Natural killer cell treated with Interleukin-12 subunit alpha and Interleukin-12 subunit beta and Interleukin-15 and Interleukin-18, amount 100 ng/mL, for 72 hours (primary cell): Measurements from ENCODE around the gene RNH1. TPM values are rescaled to one million over a fixed set of nuclear protein-coding genes. Genes with fewer than 3 reads are reported as not detected.

Experiments
- ATAC-seq, 2 donors: fragments of 150-1000 bp; cut with Tn5 transposase in 1 of 2; sonication (Bioruptor Pico), chemical (Tn5 transposase) in 1 of 2; 2 replicates each; pipeline ENCODE4 v1.10.0; 2021
- DNase-seq: peaks from one replicate; pipeline ENCODE4 v3.0.0; 2022; ENCODE audit warnings: low spot score
- H3K27ac Mint-ChIP-seq, 2 donors: 1 replicate in 1 of 2; 2 replicates in 1 of 2; pipeline ENCODE4 v1.8.0; 2022; ENCODE audit warnings: mixed read lengths in 2 of 2, mild to moderate bottlenecking in 1 of 2, moderate library complexity in 1 of 2
- H3K27me3 Mint-ChIP-seq, 2 donors: 1 replicate in 1 of 2; 2 replicates in 1 of 2; pipeline ENCODE4 v1.8.0; 2022; ENCODE audit warnings: mixed read lengths in 2 of 2
- H3K36me3 Mint-ChIP-seq: one replicate; pipeline ENCODE4 v1.8.0; 2022; ENCODE audit warnings: mixed read lengths
- H3K4me1 Mint-ChIP-seq, 2 donors: 1 replicate in 1 of 2; 2 replicates in 1 of 2; pipeline ENCODE4 v1.8.0; 2022; ENCODE audit warnings: low read depth in 2 of 2, mixed read lengths in 2 of 2, mild to moderate bottlenecking in 1 of 2
- H3K4me3 Mint-ChIP-seq: one replicate; pipeline ENCODE4 v1.8.0; 2022; ENCODE audit warnings: mixed read lengths
- H3K9me3 Mint-ChIP-seq: 2 replicates; pipeline ENCODE4 v1.8.0; 2022; ENCODE audit warnings: mixed read lengths
- total RNA-seq, 2 donors: library from RNA; stranded (reverse); gene quantifications; one replicate each; pipeline ENCODE4 v1.2.3, GENCODE V29; 2022

RNH1 gene
- total RNA-seq, 2 donors from 2014 or later: 89.2 to 113 TPM

DNA sequence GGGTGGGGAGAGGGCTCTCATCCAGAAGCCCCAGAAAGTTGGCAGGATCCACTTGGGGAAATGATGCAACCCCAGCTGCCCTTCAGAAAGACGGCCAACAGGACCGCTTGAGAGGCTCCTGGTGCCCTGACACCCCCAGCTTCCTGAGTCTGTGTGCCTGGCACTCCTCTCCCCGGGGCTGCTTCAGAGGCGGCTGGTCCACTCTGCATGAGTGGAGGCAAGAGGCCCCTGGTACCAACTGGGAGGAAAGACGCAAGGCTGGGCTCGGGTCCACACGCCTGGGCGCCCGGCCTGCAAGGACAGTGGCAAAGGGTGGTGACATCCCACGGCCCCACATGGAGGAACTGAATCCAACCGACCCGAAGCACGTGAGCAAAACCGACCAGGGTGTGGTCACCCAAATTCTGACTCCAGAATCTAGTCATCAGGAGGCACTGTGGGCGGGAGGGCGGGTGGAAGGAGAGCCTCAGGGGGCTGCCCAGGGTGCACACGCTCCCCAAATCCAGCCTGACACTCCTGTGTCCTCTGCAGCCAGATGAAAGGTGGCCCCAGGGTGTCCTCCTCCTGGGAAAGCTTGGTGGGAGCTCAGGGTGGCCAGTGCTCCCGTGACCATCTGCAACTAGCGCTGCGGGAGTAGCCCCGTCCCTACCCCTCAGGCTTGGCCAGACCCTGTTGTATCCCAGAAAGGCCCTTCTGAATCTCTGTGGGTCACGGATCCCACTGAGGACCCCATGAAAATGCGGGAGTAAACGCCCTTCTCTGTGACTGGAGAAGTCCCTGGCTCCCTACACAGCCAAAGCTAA is 3.7 kb downstream of the RNH1 start:
- no peak overlapping the region for H3K27ac Mint-ChIP-seq
- H3K4me3 Mint-ChIP-seq: no peak overlapping the region
- peaks cover 10 to 12% of the 10 kb centered on the region in 2 donors for H3K4me1 Mint-ChIP-seq
- no peaks in the 10 kb centered on the region for H3K9me3 Mint-ChIP-seq
- ATAC-seq: no peak
- no peaks in the 10 kb centered on the region for H3K27me3 Mint-ChIP-seq
- DNase-seq: no peak
- no peaks in the 10 kb centered on the region for H3K36me3 Mint-ChIP-seq

DNA sequence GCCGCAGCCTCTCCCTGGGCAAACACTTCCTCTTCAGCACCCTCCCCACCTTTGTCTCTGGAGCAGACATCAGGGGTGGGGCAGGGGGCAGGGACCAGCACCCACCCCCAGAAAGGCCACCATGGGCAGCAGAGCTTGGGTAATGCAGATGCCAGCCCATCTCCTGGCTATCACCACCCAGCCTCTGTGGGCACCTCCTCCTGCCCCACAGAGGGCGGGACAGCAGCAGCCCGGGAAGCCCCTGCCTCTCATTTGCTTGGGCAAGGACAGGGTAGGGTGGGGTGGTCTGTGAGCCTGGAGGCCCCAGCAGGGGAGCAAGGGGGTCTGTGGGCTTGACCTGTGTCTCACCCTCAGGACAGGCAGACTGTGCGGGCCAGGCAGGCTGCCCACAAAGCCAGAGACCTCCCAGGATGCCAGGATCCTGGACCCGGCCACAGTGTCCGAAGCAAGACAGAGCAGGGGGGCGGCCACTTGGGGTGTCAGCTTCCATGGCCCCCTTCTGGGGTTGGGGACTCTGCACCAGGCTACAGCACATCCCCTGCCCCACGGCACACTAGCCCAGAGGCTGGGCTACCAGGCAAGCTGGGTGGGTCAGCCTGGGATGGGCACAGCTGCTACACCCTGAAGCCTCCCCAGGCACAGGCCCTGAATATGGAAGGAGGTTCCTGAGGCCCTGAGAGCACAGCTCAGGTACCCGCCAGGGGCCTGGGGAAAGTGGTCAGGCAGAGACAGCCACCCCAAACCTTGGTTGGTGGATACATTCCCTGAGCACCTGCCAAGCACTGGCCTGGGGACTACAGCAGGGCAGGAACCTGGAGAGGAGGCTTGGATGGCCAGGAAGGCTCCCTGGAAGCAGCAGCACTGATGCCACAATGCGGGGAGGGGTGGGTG is 4.5 kb downstream of the RNH1 start:
- DNase-seq (no peak), ATAC-seq (no peak)
- H3K4me3 Mint-ChIP-seq: no peak overlapping the region
- H3K9me3 Mint-ChIP-seq: no peaks in the 10 kb centered on the region
- H3K4me1 Mint-ChIP-seq: peaks cover 13 to 15% of the 10 kb centered on the region in 2 donors
- no peak overlapping the region for H3K27ac Mint-ChIP-seq
- peaks cover 4% of the 10 kb centered on the region for H3K36me3 Mint-ChIP-seq
- no peaks in the 10 kb centered on the region for H3K27me3 Mint-ChIP-seq

DNA sequence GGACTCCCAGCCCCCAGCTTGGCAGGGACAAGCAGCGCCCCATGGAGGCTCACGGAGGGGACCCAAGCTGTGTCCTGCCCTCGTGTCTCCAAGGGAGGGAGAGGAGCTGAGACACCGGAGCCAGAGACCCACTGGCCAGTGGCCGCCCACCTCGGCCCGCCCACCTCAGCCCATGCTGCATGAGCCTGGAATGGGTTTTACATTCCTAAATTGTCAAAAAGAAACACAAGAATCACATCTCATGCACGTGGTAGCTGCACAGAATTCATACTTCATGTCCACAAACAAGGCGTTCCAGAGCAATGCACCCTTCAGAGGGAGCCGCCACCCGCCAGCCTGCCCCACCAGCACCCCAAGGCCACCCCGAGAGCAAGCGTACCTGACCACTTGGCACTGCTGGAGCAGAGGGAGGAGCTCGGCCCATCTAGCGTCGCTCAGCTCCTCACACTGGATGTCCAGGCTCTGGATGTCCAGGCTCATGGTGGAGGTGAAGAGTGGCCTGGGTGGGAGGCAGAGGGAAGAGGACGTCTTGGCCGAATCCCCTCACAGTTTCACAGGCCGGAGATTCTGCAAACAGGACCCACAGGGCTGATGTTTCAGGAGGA is 5.3 kb downstream of the RNH1 start:
- no peaks in the 10 kb centered on the region for H3K27me3 Mint-ChIP-seq
- no peaks in the 10 kb centered on the region for H3K9me3 Mint-ChIP-seq
- H3K4me1 Mint-ChIP-seq: peaks cover 16 to 21% of the 10 kb centered on the region in 2 donors
- ATAC-seq: no peak
- no peak for DNase-seq
- H3K27ac Mint-ChIP-seq: no peak overlapping the region
- peaks cover 8% of the 10 kb centered on the region for H3K36me3 Mint-ChIP-seq
- H3K4me3 Mint-ChIP-seq: no peak overlapping the region

DNA sequence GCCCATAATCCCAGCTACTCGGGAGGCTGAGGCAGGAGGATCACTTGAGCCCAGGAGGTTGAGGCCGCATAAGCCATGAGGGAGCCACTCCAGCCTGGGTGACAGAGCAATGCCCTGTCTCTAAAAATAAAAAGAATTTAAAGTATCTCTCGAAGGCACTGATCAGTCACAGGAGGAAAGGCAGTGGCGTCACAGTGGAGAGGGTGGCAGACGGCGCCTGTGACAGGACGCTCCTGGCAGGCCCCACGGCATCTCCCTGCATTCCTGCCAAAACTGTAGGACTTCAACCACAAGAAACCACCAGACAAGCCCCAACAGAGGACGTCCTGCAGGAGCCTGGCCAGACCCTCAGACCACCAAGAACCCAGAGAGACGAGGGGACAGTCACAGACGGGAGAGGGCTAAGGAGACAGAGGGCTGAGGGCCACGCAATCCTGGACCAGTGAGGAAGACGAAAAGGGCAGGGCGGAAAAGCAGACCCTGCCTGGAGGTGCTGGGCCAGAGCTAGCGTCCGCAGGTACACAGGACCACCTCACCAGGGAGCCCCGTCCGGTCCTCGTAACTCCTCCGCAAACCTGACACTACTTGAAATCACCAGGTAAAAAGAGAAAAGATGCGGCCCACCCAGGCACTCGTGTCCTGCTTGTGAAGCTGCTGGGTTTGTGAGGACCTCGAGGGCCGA is 5.9 kb downstream of the RNH1 start:
- Mint-ChIP-seq H3K4me3 (no peak overlapping the region), H3K36me3 (peaks cover 8% of the 10 kb centered on the region), H3K4me1 (peaks cover 13 to 17% of the 10 kb centered on the region in 2 donors), H3K27ac (no peak overlapping the region), H3K27me3 (no peaks in the 10 kb centered on the region), H3K9me3 (no peaks in the 10 kb centered on the region)
- peak; percentile 51 for DNase-seq
- no peak for ATAC-seq

DNA sequence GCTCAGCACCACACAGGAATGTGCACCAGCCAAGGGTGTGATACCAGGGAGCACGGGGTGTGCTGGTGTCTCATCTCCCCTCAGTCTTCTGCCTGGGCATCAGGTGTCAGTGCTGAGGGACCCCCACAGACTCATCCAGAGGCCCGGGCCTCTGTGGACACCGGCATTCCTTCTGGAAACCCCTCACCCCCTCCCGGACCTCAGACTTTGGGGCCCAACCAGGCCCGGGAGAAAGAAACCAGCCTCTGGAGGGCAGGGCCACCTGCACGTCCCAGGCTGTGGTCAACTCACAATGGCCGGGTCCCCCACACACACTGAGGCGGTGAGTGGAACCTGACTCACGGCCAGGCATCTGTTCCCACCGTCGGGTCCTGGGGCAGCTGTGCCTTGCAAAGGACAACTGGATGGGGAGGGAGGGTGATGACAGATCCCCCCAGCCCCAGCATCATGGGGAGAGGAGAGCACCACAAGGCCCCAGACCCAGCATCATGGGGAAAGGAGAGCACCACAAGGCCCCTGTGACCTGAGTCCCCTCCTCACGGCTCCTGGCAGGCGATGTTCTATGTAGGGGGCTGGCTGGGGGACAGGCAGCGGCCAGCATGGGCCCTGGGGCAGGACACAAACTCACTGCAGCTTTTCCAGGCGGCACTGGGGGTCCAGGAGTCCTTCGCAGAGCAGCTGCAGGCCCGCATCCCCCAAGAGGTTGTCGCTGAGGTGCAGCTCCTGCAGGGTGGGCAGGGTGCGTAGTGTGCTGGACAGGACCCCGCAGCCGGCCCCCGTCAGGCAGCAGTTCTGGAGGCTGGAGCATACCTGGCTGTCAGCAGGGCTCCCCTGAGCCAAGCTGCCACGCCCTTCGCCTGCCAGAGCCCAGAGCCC is 7.6 kb downstream of the RNH1 start:
- no peak overlapping the region for H3K27ac Mint-ChIP-seq
- no peak for ATAC-seq
- H3K27me3 Mint-ChIP-seq: no peaks in the 10 kb centered on the region
- peaks cover 6 to 12% of the 10 kb centered on the region in 2 donors for H3K4me1 Mint-ChIP-seq
- H3K9me3 Mint-ChIP-seq: no peaks in the 10 kb centered on the region
- peaks cover 14% of the 10 kb centered on the region for H3K36me3 Mint-ChIP-seq
- no peak overlapping the region for H3K4me3 Mint-ChIP-seq
- DNase-seq: no peak

DNA sequence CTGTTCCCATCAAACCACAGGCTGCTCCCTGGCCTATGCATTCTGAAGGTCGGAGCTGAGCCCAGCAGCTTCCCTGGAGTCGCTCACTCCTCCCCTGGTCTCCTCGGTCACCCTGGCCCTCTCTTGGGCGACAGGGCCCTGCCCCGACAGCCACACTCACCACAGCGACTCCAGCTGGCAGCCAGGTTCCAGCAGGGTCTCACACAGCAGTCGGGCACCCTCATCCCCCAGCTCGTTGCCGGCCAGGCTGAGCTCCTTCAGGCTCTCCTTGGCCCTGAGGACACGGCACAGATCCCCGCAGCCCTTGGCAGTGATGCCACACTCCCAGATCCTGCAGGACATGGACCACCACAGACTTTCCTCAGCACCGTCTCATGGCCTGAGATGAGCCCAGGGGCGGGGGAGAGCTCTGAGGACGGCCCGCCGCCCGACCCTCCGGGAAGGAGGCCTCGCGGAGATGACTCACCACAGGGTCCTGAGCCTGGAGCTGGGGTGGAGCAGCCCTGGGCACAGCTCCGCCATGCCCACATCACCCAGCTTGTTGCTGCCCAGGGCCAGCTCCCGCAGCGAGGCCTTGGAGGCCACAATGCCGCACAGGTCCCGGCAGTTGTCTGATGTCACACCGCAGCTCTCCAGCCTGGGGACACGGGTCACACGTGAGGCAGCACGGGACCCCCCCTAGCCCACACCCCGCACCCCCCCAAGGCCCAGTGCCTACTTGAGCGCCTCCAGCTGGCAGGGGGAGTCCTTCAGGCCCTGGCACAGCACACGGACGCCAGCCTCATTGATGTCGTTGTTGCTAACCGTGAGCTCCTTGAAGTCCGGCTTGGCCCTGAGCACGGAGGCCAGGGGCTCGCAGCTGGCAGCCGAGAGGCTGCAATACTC is 8.5 kb downstream of the RNH1 start:
- H3K4me3 Mint-ChIP-seq: no peak overlapping the region

DNA sequence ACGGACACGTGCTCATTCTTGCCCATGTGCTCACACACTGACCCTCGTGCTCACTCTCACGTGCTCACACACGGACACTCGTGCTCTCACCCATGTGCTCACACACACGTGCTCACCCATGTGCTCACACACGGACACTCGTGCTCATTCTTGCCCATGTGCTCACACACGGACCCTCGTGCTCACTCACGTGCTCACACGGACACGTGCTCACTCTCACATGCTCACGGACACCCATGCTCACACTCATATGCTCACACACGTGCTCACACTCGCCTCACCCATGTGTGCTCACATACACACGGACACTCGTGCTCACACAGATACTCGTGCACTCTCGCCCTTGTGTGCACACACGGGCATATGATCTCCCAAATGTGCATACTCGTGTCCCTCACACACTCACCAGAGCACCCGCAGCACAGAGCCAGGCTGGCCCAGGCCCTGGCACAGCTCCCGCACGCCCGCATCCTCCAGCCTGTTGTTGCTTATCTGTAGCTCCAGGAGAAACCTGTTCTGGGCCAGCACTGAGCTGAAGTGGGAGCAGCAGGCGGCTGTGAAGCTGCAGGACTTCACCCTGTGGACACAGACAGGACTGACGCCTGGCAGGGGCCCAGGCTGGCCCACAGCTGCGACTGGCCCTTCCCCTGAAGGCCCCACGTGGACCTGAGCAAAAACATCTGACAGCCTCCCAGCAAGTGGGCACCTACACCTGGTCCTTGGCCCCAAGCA is 9.3 kb downstream of the RNH1 start:
- Mint-ChIP-seq H3K4me1 (peaks cover 6 to 12% of the 10 kb centered on the region in 2 donors), H3K27me3 (no peaks in the 10 kb centered on the region), H3K4me3 (no peak overlapping the region), H3K9me3 (no peaks in the 10 kb centered on the region), H3K27ac (no peak overlapping the region), H3K36me3 (peaks cover 14% of the 10 kb centered on the region)
- ATAC-seq (no peak), DNase-seq (no peak)

More for the DNA sequence above, 8.5 kb downstream of the RNH1 start:
- DNase-seq (no peak), ATAC-seq (no peak)
- peaks cover 14% of the 10 kb centered on the region for H3K36me3 Mint-ChIP-seq
- H3K27ac Mint-ChIP-seq: no peak overlapping the region
- no peaks in the 10 kb centered on the region for H3K9me3 Mint-ChIP-seq
- H3K4me1 Mint-ChIP-seq: peaks cover 6 to 12% of the 10 kb centered on the region in 2 donors
- no peaks in the 10 kb centered on the region for H3K27me3 Mint-ChIP-seq

DNA sequence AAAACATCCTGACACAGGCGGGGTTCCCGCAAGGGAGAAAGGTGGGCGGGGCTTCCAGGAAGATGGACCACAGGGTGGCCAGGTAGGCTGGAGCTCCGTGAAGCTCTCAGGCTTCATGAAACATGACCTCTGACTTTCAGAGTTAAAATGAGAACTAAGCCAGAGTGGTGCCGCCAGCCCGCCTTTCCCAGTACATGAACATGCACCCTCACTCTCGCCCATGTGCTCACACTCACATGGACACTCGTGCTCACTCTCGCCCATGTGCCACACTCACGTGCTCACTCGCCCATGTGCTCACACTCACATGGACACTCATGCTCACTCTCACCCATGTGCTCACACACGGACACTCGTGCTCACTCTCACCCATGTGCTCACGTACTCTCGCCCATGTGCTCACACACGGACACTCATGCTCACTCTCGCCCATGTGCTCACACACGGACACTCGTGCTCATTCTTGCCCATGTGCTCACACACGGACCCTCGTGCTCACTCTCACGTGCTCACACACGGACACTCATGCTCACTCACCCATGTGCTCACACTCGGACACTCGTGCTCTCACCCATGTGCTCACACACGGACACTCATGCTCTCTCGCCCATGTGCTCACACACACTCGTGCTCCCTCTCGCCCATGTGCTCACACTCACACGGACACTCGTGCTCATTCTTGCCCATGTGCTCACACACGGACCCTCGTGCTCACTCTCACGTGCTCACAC is 10.0 kb downstream of the RNH1 start:
- Mint-ChIP-seq H3K9me3 (no peaks in the 10 kb centered on the region), H3K27ac (no peak overlapping the region), H3K36me3 (peaks cover 14% of the 10 kb centered on the region), H3K27me3 (no peaks in the 10 kb centered on the region), H3K4me1 (peaks cover 6 to 13% of the 10 kb centered on the region in 2 donors), H3K4me3 (no peak overlapping the region)
- DNase-seq: no peak
- no peak for ATAC-seq

DNA sequence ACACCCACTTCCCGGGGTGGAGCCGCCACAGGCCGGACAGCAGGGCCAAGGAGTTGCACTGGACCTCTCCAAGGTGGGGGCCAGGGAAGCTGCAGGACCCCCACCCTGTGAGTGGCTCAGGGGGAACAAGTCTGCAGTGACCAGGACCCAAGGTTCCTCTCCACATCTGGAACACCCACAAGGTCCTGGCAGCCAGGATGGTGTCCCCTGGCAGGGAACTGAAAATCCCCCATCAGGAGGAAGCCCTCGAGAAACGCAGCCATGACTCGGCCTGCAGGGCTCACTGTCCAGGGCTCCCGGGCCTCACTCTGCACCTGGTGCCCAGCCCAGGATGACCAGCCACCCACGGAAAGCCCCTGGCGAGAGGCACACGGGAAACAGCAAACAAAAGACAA is 11.5 kb downstream of the RNH1 start:
- Mint-ChIP-seq H3K4me3 (no peak overlapping the region), H3K27me3 (no peaks in the 10 kb centered on the region), H3K4me1 (peaks cover 6 to 11% of the 10 kb centered on the region in 2 donors), H3K9me3 (no peaks in the 10 kb centered on the region), H3K36me3 (peaks cover 14% of the 10 kb centered on the region), H3K27ac (no peak overlapping the region)
- DNase-seq: no peak
- ATAC-seq: no peak

DNA sequence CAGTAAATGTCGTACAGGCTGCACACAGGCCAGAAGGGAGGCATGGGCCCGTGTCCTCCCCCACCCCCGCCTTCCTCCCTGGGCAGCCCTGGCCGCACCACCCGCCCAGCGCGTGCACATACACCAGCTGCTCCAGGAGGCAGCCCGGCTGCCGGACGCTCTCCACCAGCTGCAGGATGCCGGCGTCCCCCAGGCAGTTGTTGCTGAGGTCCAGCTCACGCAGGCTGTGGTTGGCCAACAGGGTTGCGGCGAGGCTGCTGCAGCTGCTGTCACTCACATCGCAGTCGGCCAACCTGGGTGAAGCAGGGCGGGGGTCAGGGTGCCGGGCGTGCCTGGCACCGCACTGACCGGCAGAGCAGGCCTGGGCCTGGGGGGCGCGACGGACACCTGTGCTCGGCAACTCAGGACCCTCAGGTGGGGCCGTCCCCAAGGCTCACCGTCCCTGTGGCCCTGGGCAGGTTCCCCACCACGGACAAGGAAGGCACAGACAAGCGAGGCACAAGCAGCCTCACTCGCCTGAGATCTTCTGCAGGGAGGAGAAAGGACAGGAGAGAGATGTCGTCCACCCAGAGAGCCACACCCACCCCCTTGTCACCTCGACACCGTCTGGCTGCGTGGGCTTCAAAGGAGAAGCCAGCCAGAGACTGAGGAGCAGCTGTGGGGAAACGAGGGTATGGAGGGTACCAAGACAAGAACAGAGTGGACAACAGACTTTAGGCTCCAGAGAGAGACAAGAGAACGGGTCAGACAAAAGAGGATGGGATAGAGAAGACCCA is 12.1 kb downstream of the RNH1 start:
- H3K27ac Mint-ChIP-seq: no peak overlapping the region
- H3K36me3 Mint-ChIP-seq: peaks cover 14% of the 10 kb centered on the region
- H3K27me3 Mint-ChIP-seq: no peaks in the 10 kb centered on the region
- DNase-seq (no peak), ATAC-seq (no peak)
- H3K9me3 Mint-ChIP-seq: no peaks in the 10 kb centered on the region
- peaks cover 6 to 11% of the 10 kb centered on the region in 2 donors for H3K4me1 Mint-ChIP-seq
- no peak overlapping the region for H3K4me3 Mint-ChIP-seq
